ENCODE results near the gene OR2M3.
A peak's percentile ranks its signal among the peaks of the same experiment; 100 is the strongest.
"Not testable (repeated sequence)": the region's sequence is repeated elsewhere in the genome, so short reads cannot be mapped to it uniquely, and the experiment has no call there.

The OR2M3 gene

DNA sequence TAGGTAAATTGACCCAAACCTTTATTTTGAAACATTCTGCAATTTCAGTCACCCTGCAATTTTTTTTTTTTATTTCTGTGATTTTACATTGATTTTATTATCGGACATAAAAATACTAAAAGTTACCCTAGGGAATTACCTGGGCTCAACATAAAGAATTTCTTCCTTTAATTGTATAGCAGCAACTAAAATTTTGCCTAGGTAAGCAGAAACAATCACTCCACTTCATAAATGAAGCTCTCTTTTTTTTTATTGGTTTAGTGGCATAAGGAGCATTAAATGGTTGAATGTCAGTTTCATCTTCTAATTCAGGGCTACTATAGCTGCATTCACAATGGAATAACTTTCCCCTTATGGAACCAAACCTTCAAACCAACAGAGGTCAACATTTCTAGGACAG lies 18.8 kb downstream of the OR2M3 start:
- no peak overlapping the region for H3K4me3 ChIP-seq (replicated peaks; ENCODE audit: low read depth, low read length)
- TF ChIP-seq, protein P1, sequence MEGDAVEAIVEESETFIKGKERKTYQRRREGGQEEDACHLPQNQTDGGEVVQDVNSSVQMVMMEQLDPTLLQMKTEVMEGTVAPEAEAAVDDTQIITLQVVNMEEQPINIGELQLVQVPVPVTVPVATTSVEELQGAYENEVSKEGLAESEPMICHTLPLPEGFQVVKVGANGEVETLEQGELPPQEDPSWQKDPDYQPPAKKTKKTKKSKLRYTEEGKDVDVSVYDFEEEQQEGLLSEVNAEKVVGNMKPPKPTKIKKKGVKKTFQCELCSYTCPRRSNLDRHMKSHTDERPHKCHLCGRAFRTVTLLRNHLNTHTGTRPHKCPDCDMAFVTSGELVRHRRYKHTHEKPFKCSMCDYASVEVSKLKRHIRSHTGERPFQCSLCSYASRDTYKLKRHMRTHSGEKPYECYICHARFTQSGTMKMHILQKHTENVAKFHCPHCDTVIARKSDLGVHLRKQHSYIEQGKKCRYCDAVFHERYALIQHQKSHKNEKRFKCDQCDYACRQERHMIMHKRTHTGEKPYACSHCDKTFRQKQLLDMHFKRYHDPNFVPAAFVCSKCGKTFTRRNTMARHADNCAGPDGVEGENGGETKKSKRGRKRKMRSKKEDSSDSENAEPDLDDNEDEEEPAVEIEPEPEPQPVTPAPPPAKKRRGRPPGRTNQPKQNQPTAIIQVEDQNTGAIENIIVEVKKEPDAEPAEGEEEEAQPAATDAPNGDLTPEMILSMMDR (IDR thresholded peaks at IDR 0.05; ENCODE audit: insufficient read depth, low read length, poor library complexity, severe bottlenecking): no peak
- no peaks in the 10 kb centered on the region for H3K27me3 ChIP-seq (replicated peaks; ENCODE audit: control insufficient read depth, insufficient read depth, low read length)
- DNase-seq (ENCODE audit: extremely low read depth, insufficient read length): no peak
- H3K36me3 ChIP-seq (ENCODE audit: control insufficient read depth, insufficient read depth, low read length): no peaks in the 10 kb centered on the region

DNA sequence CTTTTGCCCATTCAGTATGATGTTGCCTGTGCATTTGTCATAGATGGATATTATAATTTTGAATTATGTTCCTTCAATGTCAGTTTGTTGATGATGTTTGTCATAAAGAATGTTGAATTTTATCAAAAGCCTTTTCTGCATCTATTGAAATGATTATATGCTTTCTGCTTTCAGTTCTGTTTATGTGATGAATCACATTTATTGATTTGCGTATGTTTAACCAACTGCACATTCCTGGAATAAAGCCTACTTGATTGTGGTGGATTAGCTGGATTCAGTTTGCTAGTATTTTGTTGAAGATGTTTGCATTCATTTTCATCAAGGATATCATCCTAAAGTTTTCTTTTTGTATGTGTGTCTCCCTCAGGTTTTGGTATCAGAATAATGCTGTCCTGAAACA lies 28.5 kb downstream of the OR2M3 start:
- Histone ChIP-seq H3K27me3 (replicated peaks; ENCODE audit: control insufficient read depth, insufficient read depth, low read length) (no peaks in the 10 kb centered on the region), H3K4me3 (replicated peaks; ENCODE audit: low read depth, low read length) (no peak overlapping the region), H3K36me3 (ENCODE audit: control insufficient read depth, insufficient read depth, low read length) (no peaks in the 10 kb centered on the region)
- DNase-seq (ENCODE audit: extremely low read depth, insufficient read length): no peak
- TF ChIP-seq, protein P1 (IDR thresholded peaks at IDR 0.05; ENCODE audit: insufficient read depth, low read length, poor library complexity, severe bottlenecking): no peak

DNA sequence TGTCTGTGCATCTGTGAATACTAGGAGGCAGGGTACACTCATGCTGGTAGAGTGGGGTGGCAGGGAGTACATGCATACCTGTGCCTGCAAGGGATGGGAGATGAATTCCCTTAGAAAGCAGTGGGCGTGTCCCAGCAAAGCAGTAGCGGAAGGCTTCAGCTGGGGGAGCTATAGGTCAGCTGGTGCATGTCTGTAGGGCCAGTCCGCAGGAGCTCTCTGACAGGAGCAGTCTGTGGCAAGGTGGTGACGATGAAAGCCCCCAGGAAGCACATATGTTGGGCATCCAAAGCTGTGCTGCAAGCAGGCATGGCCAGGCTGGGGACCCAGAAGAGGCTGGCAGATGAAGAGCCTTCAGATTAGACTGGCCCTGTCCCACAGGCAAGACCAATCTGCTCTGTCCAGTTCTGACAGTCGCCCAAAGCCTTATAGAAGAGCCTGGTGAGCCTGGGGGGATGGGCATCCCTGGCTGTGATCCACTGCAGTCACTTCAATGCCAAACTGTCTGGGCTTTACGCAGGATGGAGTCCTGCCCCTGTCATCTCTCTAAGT lies 32.4 kb downstream of the OR2M3 start:
- no peaks in the 10 kb centered on the region for H3K27me3 ChIP-seq (replicated peaks; ENCODE audit: control insufficient read depth, insufficient read depth, low read length)
- DNase-seq (ENCODE audit: extremely low read depth, insufficient read length): no peak
- TF ChIP-seq, protein P1 (IDR thresholded peaks at IDR 0.05; ENCODE audit: insufficient read depth, low read length, poor library complexity, severe bottlenecking): no peak
- no peak overlapping the region for H3K4me3 ChIP-seq (replicated peaks; ENCODE audit: low read depth, low read length)
- H3K36me3 ChIP-seq (ENCODE audit: control insufficient read depth, insufficient read depth, low read length): no peaks in the 10 kb centered on the region

DNA sequence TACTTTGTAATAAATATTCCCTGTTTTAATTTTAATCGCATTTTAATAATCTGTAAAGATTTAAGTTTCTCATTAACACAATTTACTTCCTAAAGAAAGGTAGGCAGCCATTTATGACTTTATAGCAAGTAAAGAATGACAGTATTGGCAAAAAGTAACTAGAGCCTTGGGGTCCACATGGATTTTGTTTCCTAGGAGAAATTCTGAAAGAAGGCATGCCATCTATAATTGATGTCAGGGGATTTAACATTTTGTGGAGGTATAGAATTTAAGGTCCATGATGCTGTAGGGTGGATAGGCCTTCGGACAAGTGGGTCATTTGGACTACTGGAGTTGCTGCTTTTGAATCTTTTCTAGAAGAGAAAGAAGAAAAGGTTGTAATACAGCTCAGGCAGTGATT lies 34.1 kb downstream of the OR2M3 start, which contains the start of gene OR2M4:
TSS of gene OR2M4 (plus strand) at position 301 of the 400 bp plus-strand sequence. CDS start 7,512 bp downstream, outside the sequence.
- Histone ChIP-seq H3K36me3 (ENCODE audit: control insufficient read depth, insufficient read depth, low read length) (no peaks in the 10 kb centered on the region), H3K27me3 (replicated peaks; ENCODE audit: control insufficient read depth, insufficient read depth, low read length) (no peaks in the 10 kb centered on the region), H3K4me3 (replicated peaks; ENCODE audit: low read depth, low read length) (no peak within 1 kb of the TSS)
- no peak for DNase-seq (ENCODE audit: extremely low read depth, insufficient read length)
- TF ChIP-seq, protein P1 (IDR thresholded peaks at IDR 0.05; ENCODE audit: insufficient read depth, low read length, poor library complexity, severe bottlenecking): no peak

DNA sequence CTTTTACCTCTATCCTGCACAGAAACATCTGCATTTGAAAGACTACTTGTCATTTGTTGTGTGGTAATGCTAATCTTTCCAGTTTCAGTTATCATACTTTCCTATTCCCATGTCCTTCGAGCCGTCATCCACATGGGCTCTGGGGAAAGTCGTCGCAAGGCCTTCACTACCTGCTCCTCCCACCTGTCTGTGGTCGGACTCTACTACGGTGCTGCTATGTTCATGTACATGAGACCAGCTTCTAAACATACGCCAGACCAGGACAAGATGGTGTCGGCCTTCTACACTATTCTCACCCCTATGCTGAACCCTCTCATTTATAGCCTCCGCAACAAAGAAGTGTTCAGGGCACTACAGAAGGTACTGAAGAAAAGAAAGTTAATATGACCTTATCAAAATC lies 42.4 kb downstream of the OR2M3 start:
- H3K36me3 ChIP-seq (ENCODE audit: control insufficient read depth, insufficient read depth, low read length): no peaks in the 10 kb centered on the region
- no peak overlapping the region for H3K4me3 ChIP-seq (replicated peaks; ENCODE audit: low read depth, low read length)
- TF ChIP-seq, protein P1 (IDR thresholded peaks at IDR 0.05; ENCODE audit: insufficient read depth, low read length, poor library complexity, severe bottlenecking): no peak
- no peak for DNase-seq (ENCODE audit: extremely low read depth, insufficient read length)
- H3K27me3 ChIP-seq (replicated peaks; ENCODE audit: control insufficient read depth, insufficient read depth, low read length): no peaks in the 10 kb centered on the region

DNA sequence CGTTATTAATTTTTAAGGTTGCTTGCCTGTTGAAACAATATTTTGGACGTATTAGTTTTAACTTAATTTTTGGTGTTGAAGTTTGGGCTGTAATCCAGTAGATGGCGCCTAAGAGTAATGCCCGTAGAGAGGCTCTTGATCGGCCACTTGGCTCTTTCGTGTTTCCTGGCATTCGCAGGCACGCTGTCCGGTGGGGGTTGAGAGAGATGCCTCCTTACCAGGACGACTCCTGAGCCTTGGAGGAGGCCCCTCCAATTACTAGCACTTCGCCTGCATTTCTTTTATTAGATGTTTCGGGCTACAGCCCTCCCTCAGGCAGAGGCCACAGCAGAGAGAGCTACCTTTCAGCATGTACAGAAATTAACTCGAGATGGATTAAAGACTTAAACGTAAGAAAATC lies 46.1 kb downstream of the OR2M3 start:
- H3K27me3 ChIP-seq (replicated peaks; ENCODE audit: control insufficient read depth, insufficient read depth, low read length): no peaks in the 10 kb centered on the region
- DNase-seq (ENCODE audit: extremely low read depth, insufficient read length): peak; percentile 30
- TF ChIP-seq, protein P1 (IDR thresholded peaks at IDR 0.05; ENCODE audit: insufficient read depth, low read length, poor library complexity, severe bottlenecking): peak; percentile 88
- H3K36me3 ChIP-seq (ENCODE audit: control insufficient read depth, insufficient read depth, low read length): no peaks in the 10 kb centered on the region
- H3K4me3 ChIP-seq (replicated peaks; ENCODE audit: low read depth, low read length): no peak overlapping the region

DNA sequence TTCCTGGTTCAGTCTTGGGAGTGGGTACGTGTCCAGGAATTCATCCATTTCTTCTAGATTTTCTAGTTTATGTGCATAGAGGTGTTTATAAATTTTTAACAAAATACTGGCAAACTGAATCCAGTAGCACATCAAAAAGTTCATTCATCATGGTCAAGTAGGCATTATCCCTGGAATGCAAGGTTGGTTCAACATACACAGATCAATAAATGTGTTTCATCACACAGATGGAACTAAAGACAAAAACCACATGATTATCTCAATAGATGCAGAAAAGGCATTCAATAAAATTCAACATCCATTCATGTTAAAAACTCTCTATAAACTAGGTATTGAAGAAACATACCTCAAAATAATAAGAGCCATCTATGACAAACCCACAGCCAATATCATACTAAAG lies 62.2 kb downstream of the OR2M3 start:
- not testable (repeated sequence) for H3K27me3 ChIP-seq (replicated peaks; ENCODE audit: control insufficient read depth, insufficient read depth, low read length); H3K4me3 ChIP-seq (replicated peaks; ENCODE audit: low read depth, low read length); DNase-seq (ENCODE audit: extremely low read depth, insufficient read length); H3K36me3 ChIP-seq (ENCODE audit: control insufficient read depth, insufficient read depth, low read length)

All from GM06990 (cell line).